ENCODE measurements around the gene SEL1L3. TPM values are rescaled to one million over a fixed set of nuclear protein-coding genes. Genes with fewer than 3 reads are reported as not detected.

Gene SEL1L3
- total RNA-seq, 1 donor from 2014 or later: 23.7 TPM

DNA sequence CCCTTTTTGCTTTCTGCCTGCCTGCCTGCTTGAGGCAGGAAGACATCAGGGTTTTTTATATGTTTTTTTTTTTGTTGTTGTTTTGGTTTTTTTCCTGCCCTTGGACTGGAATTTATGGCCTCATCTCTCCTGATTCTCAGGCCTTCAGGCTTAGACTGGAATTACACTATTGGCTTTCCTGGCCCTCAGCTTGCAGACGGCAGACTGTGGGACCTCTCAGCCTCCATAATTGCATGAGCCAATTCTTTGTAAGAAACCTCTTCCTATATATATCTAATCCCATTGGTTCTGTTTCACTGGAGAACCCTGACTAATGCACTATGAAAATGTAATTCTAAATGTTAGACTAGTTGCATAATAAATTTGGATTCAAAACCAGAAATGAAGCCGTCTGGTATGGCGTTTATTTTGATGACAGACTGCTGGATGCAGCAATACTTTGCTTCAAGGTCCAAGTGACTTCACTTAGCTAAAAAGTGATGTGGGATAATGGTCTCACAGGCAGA lies 59.0 kb downstream of the SEL1L3 start:
- H3K4me3 Mint-ChIP-seq (ENCODE audit: unreplicated experiment): no peak overlapping the region
- H3K4me1 Mint-ChIP-seq (ENCODE audit: low read depth, unreplicated experiment): peaks cover 15% of the 10 kb centered on the region
- no peaks in the 10 kb centered on the region for H3K9me3 Mint-ChIP-seq (ENCODE audit: unreplicated experiment)
- H3K27me3 Mint-ChIP-seq (ENCODE audit: unreplicated experiment): no peaks in the 10 kb centered on the region
- TF ChIP-seq, protein P1, sequence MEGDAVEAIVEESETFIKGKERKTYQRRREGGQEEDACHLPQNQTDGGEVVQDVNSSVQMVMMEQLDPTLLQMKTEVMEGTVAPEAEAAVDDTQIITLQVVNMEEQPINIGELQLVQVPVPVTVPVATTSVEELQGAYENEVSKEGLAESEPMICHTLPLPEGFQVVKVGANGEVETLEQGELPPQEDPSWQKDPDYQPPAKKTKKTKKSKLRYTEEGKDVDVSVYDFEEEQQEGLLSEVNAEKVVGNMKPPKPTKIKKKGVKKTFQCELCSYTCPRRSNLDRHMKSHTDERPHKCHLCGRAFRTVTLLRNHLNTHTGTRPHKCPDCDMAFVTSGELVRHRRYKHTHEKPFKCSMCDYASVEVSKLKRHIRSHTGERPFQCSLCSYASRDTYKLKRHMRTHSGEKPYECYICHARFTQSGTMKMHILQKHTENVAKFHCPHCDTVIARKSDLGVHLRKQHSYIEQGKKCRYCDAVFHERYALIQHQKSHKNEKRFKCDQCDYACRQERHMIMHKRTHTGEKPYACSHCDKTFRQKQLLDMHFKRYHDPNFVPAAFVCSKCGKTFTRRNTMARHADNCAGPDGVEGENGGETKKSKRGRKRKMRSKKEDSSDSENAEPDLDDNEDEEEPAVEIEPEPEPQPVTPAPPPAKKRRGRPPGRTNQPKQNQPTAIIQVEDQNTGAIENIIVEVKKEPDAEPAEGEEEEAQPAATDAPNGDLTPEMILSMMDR (IDR thresholded peaks at IDR 0.05; ENCODE audit: partially characterized antibody, unreplicated experiment): no peak
- no peak overlapping the region for H3K27ac Mint-ChIP-seq (ENCODE audit: unreplicated experiment)
- no peak for DNase-seq
- no peaks in the 10 kb centered on the region for H3K36me3 Mint-ChIP-seq (ENCODE audit: unreplicated experiment)

DNA sequence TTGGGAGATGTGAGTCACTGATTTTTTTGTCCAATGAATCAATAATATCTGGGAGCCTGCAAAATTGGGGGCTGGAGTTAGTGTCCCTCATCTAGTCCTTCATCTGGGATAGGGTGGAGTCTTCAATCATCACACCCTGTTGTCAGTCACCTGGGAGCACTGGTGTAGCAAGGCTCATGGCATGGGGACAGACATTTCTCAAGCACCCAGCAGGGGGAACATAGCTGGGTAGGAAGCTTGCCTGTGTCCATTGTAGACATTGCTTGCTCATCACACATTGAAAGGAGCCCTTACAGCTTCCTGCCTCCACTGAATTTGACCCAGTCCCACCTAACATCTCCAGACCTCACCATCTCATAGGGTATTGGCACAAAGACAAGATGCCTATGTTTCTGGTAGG lies 61.2 kb downstream of the SEL1L3 start:
- Mint-ChIP-seq H3K4me1 (ENCODE audit: low read depth, unreplicated experiment) (peaks cover 15% of the 10 kb centered on the region), H3K36me3 (ENCODE audit: unreplicated experiment) (no peaks in the 10 kb centered on the region), H3K9me3 (ENCODE audit: unreplicated experiment) (no peaks in the 10 kb centered on the region), H3K27ac (ENCODE audit: unreplicated experiment) (no peak overlapping the region), H3K27me3 (ENCODE audit: unreplicated experiment) (no peaks in the 10 kb centered on the region), H3K4me3 (ENCODE audit: unreplicated experiment) (no peak overlapping the region)
- TF ChIP-seq, protein P1 (IDR thresholded peaks at IDR 0.05; ENCODE audit: partially characterized antibody, unreplicated experiment): no peak
- no peak for DNase-seq

DNA sequence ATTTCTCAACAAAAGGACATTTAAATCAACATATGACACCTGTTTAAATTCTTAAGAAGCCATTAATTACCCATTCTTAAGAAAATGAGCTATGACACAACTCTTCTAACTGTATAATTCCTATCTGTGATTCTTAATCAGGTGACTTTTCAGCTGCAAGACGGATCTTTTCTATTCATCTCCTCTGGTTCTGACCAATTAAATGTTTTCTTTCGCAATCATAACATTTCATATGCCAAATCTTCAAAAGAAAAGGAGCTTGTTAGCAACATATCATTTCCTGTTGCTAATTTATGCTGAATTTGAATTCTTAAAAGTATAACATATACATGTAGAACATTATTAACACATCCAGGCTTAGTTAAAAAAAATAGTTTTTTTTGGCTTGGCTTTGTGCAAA lies 62.5 kb downstream of the SEL1L3 start:
- Mint-ChIP-seq H3K4me1 (ENCODE audit: low read depth, unreplicated experiment) (peaks cover 14% of the 10 kb centered on the region), H3K27ac (ENCODE audit: unreplicated experiment) (no peak overlapping the region), H3K36me3 (ENCODE audit: unreplicated experiment) (no peaks in the 10 kb centered on the region), H3K4me3 (ENCODE audit: unreplicated experiment) (no peak overlapping the region), H3K9me3 (ENCODE audit: unreplicated experiment) (no peaks in the 10 kb centered on the region), H3K27me3 (ENCODE audit: unreplicated experiment) (no peaks in the 10 kb centered on the region)
- TF ChIP-seq, protein P1 (IDR thresholded peaks at IDR 0.05; ENCODE audit: partially characterized antibody, unreplicated experiment): no peak
- no peak for DNase-seq

DNA sequence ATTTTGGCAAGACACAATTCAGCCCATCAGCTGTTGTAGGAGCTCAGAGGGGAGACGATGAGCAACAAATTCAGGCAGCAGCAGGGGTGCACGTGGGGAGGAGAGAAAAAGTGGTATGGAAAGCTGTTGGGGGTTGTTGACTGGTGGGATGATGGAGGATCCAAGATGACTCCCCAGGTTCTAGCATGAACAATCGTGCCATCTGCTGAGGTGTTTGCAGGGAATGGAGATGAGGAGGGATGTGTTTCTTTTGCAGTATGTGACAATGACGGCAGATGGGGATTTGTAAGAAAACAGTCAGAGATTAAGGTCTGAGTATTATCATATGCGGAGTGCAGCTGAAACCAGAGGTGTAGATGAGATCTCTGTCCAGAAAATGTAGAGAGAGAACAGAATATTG lies 63.3 kb downstream of the SEL1L3 start:
- Mint-ChIP-seq H3K9me3 (ENCODE audit: unreplicated experiment) (no peaks in the 10 kb centered on the region), H3K4me1 (ENCODE audit: low read depth, unreplicated experiment) (peaks cover 14% of the 10 kb centered on the region), H3K36me3 (ENCODE audit: unreplicated experiment) (no peaks in the 10 kb centered on the region), H3K4me3 (ENCODE audit: unreplicated experiment) (no peak overlapping the region), H3K27ac (ENCODE audit: unreplicated experiment) (peak overlapping the region; percentile 10), H3K27me3 (ENCODE audit: unreplicated experiment) (no peaks in the 10 kb centered on the region)
- TF ChIP-seq, protein P1 (IDR thresholded peaks at IDR 0.05; ENCODE audit: partially characterized antibody, unreplicated experiment): no peak
- no peak for DNase-seq

DNA sequence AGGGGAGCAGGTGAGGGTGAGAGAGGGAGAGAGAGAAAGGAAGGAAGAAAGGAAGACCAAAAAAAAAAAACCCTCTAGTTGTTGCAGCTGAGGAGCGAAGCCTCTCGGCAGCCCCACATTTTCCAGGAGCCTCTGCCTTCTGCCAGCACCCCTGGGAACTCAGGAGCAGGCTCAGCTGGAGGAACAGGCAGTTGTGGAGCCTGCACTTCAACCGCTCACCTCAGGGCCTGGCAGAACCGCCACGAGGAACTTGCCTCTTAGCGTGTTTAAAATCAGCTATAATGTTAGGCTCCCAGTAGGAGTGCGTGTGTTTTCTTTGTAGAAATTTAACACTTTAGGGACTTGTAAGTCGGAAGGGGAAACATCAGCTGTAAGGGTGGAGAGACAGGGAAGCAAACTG lies 65.7 kb downstream of the SEL1L3 start:
- no peaks in the 10 kb centered on the region for H3K36me3 Mint-ChIP-seq (ENCODE audit: unreplicated experiment)
- peak; percentile 36 for DNase-seq
- H3K27me3 Mint-ChIP-seq (ENCODE audit: unreplicated experiment): no peaks in the 10 kb centered on the region
- peaks cover 10% of the 10 kb centered on the region for H3K4me1 Mint-ChIP-seq (ENCODE audit: low read depth, unreplicated experiment)
- H3K27ac Mint-ChIP-seq (ENCODE audit: unreplicated experiment): no peak overlapping the region
- H3K4me3 Mint-ChIP-seq (ENCODE audit: unreplicated experiment): no peak overlapping the region
- TF ChIP-seq, protein P1 (IDR thresholded peaks at IDR 0.05; ENCODE audit: partially characterized antibody, unreplicated experiment): no peak
- H3K9me3 Mint-ChIP-seq (ENCODE audit: unreplicated experiment): peaks cover 3% of the 10 kb centered on the region

Measured in glutamatergic neuron (in vitro differentiated cells).